Heart right ventricle (tissue), 16 donors: ENCODE data around the gene TPRG1L. TPM values are rescaled to one million over a fixed set of nuclear protein-coding genes. Genes with fewer than 3 reads are reported as not detected.

Experiments used
- ATAC-seq, 8 donors: fragments of 200-7000 bp; cut with Tn5 transposase; one replicate each; pipeline ENCODE4 v1.9.1; 2020; ENCODE audit warnings: mild to moderate bottlenecking in 8 of 8, moderate library complexity in 8 of 8, moderate number of reproducible peaks in 1 of 8
- DNase-seq, 2 donors: peaks; one replicate each; pipeline ENCODE4 v3.0.0-alpha.2; 2020
- H3K27ac ChIP-seq, 10 donors: fragments of 200-600 bp; sonication (generic) in 2 of 10; one replicate each; pipeline versions ENCODE4 v1.5.0 to v1.8.0; 2020 to 2022; ENCODE audit warnings: mild to moderate bottlenecking in 3 of 10
- H3K27me3 ChIP-seq, 7 donors: fragments of 200-600 bp; one replicate each; pipeline ENCODE4 v1.8.0; 2021 to 2022; ENCODE audit warnings: mild to moderate bottlenecking in 2 of 7
- H3K36me3 ChIP-seq, 9 donors: fragments of 200-600 bp; sonication (generic) in 1 of 9; one replicate each; pipeline versions ENCODE4 v1.5.0 to v1.8.0; 2020 to 2022; ENCODE audit warnings: mild to moderate bottlenecking in 2 of 9
- H3K4me1 ChIP-seq, 9 donors: fragments of 200-600 bp; sonication (generic) in 1 of 9; one replicate each; pipeline versions ENCODE4 v1.5.0 to v1.8.0; 2020 to 2022; ENCODE audit warnings: mild to moderate bottlenecking in 4 of 9
- H3K4me3 ChIP-seq, 10 donors: fragments of 200-600 bp; sonication (generic) in 2 of 10; one replicate each; pipeline versions ENCODE4 v1.5.0 to v1.8.0; 2020 to 2022; ENCODE audit warnings: mild to moderate bottlenecking in 7 of 10, moderate library complexity in 2 of 10
- H3K9me3 ChIP-seq, 11 donors: fragments of 200-600 bp in 10 of 11; sonication (generic) in 2 of 11; one replicate each; pipeline versions ENCODE4 v1.5.0 to v1.8.0; 2013 to 2022; ENCODE audit warnings: mild to moderate bottlenecking in 2 of 11, control low read depth in 1 of 11, moderate library complexity in 1 of 11
- CTCF ChIP-seq, 9 donors: fragments of 200-600 bp; sonication (generic) in 2 of 9; IDR thresholded peaks; one replicate each; pipeline versions ENCODE4 v1.5.0 to v1.8.0; 2021 to 2022; ENCODE audit warnings: antibody characterized with exemption in 9 of 9, mild to moderate bottlenecking in 5 of 9, moderate library complexity in 1 of 9
- WGBS, 2 donors: extraction: QIAGEN DNeasy Blood & Tissue Kit; methylation state at CpG; one replicate each; pipeline ENCODE4 v1.1.7; 2013; ENCODE audit warnings: inconsistent platforms in 1 of 2; 5-methylcytosine and 5-hydroxymethylcytosine counted together
- intact Hi-C, 10 donors: fragments of 100-400 bp; cut with DNase I; formaldehyde crosslinking; loops; one replicate each; pipeline versions ENCODE4 v1.11.1 to v1.14.2; 2022
- polyA plus RNA-seq, 2 donors: library from polyadenylated mRNA; stranded (reverse); fragments of 200-250 nt; gene quantifications; one replicate each; pipeline ENCODE4 v1.2.3, GENCODE V29; 2013
- total RNA-seq, 10 donors: library from RNA; stranded (reverse); fragmentation: NEBNext Ultra II Directional in 3 of 10; extraction: Animal tissue kit (Norgen Biotek cat#: 25700) in 3 of 10; gene quantifications; one replicate each; pipeline versions ENCODE4 v1.2.1 to v1.2.4, GENCODE V29; 2021 to 2023
- donor health status: Arrhythmogenic right ventricular cardiomyopathy.
- donor health status: ischemic (EF 13 %, LVEDD 7.1; RV severe dilation, severe dysfunction).
- donor health status: healthy with polysubstance abuse.
- donor health status: DM: no; HTN: yes; CAD: no.
- donor health status: DM: no; HTN: no; CAD: no.
- donor health status: ischemic (EF 25% LVEDD 6.9; RV normal size, moderate dysfunction).
- donor health status: ischemic (EF 25% LVEDD 5.7; RV mildly dilated, moderate dysfunction).
- donor health status: healthy.
- donor health status: DM: yes; HTN: yes; CAD: no.
- donor health status: Ischemic cardiomyopathy.
- donor health status: ischemic (EF 35%, LVEDD 5.7; RV mildly dilated, moderate dysfunction).
- donor health status: nonischemic (EF 11% LVEDD 7.7; RV severe dilation, severe dysfunction).
- donor health status: DM: yes; HTN: yes; CAD: no.
- donor health status: PGD.
- donor health status: ischemic (EF 29% LVEDD 5.4; RV normal size, mild dysfunction).
- donor health status: nonischemic (EF 23%, LVEDD 6.1; RV moderate dilation, normal function).

Gene TPRG1L
- total and polyA plus RNA-seq, 12 donors: 15.1 to 60.7 (median 49.0) TPM

- peak in 1 of 8 donors; percentile 25 for ATAC-seq
- Histone ChIP-seq H3K36me3 (no peaks in the 10 kb centered on the region), H3K27me3 (peaks cover 0 to 11% (median 7%) of the 10 kb centered on the region in 7 donors), H3K9me3 (no peaks in the 10 kb centered on the region), H3K27ac (no peak overlapping the region), H3K4me3 (no peak overlapping the region), H3K4me1 (peaks cover 0 to 25% (median 0%) of the 10 kb centered on the region in 9 donors)
- TF ChIP-seq CTCF (IDR thresholded peaks at IDR 0.05): no peak
- intact Hi-C loops: no loop called here
- WGBS, 2 donors: 57 to 85% methylated on average over 18 of the region's 18 CpGs
- DNase-seq: no peak
These were observed 54.3 kb downstream of the TPRG1L start for GRCh38 chr1:3679098-3679555.

Other genes starting within 250 kb of the TPRG1L start
- gene ARHGEF16, start 170.3 kb upstream of the TPRG1L start, total RNA-seq: 1 to 10 TPM in 1 of 10 donors, under 1 TPM in 9; 0.17 to 1.1 (median 0.35) TPM
- 1 to 10 TPM in 1 of 2 donors, under 1 TPM in 1; 0.62 to 1.1 TPM for gene ARHGEF16, start 170.3 kb upstream of the TPRG1L start, polyA plus RNA-seq
- gene MEGF6, start 13.5 kb upstream of the TPRG1L start, total RNA-seq: 10 to 100 TPM in 1 of 10 donors, 1 to 10 TPM in 9; 1.8 to 14.1 (median 7.1) TPM
- gene MEGF6, start 13.5 kb upstream of the TPRG1L start, polyA plus RNA-seq: 1 to 10 TPM; 2.9 to 7.6 TPM
- 10 to 100 TPM in 5 of 10 donors, 1 to 10 TPM in 5; 7.5 to 12.9 (median 10.1) TPM for gene WRAP73, start 25.1 kb downstream of the TPRG1L start, total RNA-seq
- 10 to 100 TPM; 12.3 to 16.5 TPM for gene WRAP73, start 25.1 kb downstream of the TPRG1L start, polyA plus RNA-seq
- gene TP73, start 27.5 kb downstream of the TPRG1L start, total RNA-seq: under 1 TPM in 4 of 10 donors, not detected in 6; 0.15 to 0.58 (median 0.22) TPM
- under 1 TPM in 1 of 2 donors, not detected in 1; 0.03 TPM for gene TP73, start 27.5 kb downstream of the TPRG1L start, polyA plus RNA-seq
- not detected for gene CCDC27, start 127.4 kb downstream of the TPRG1L start, total RNA-seq
- under 1 TPM in 1 of 2 donors, not detected in 1; 0.03 TPM for gene CCDC27, start 127.4 kb downstream of the TPRG1L start, polyA plus RNA-seq
- 10 to 100 TPM in 5 of 10 donors, 1 to 10 TPM in 5; 6.2 to 24.5 (median 9.7) TPM for gene SMIM1, start 147.7 kb downstream of the TPRG1L start, total RNA-seq
- gene SMIM1, start 147.7 kb downstream of the TPRG1L start, polyA plus RNA-seq: 10 to 100 TPM in 1 of 2 donors, 1 to 10 TPM in 1; 4.0 to 33.9 TPM
- 10 to 100 TPM; 54.9 to 85.4 (median 73.9) TPM for gene LRRC47, start 171.5 kb downstream of the TPRG1L start, total RNA-seq
- 10 to 100 TPM; 17.6 to 28.1 TPM for gene LRRC47, start 171.5 kb downstream of the TPRG1L start, polyA plus RNA-seq
- 10 to 100 TPM; 20.6 to 42.9 (median 29.0) TPM for gene CEP104, start 232.2 kb downstream of the TPRG1L start, total RNA-seq
- 1 to 10 TPM; 4.9 to 7.8 TPM for gene CEP104, start 232.2 kb downstream of the TPRG1L start, polyA plus RNA-seq
- gene DFFB, start 232.5 kb downstream of the TPRG1L start, total RNA-seq: 1 to 10 TPM; 1.2 to 4.1 (median 2.3) TPM
- 1 to 10 TPM; 1.5 to 7.9 TPM for gene DFFB, start 232.5 kb downstream of the TPRG1L start, polyA plus RNA-seq